K562 (cell line): ENCODE measurements around the gene CISD3. TPM values are rescaled to one million over a fixed set of nuclear protein-coding genes. Genes with fewer than 3 reads are reported as not detected.

ENCODE experiments used
- BCOR ChIP-seq: fragments of 450-650 bp; IDR thresholded peaks from 2 replicates; pipeline ENCODE4 v1.6.1; 2016
- MLX ChIP-seq, 2 experiments: fragments of 450-650 bp in 1 of 2; sonication (generic) in 1 of 2; formaldehyde crosslinking; conservative IDR thresholded peaks; 2 replicates each; pipeline versions ENCODE4 v1.4.0 to v1.8.1; 2020 to 2022; ENCODE audit warnings: mild to moderate bottlenecking in 1 of 2, missing genetic modification reagents in 1 of 2
- NFYB ChIP-seq: IDR thresholded peaks from 2 replicates; pipeline ENCODE4 v1.6.1; 2011; ENCODE audit warnings: mild to moderate bottlenecking, moderate library complexity; ENCODE audit not compliant: insufficient read length; ENCODE audit errors: extremely low read depth
- PRDM10 ChIP-seq: fragments of 450-650 bp; IDR thresholded peaks from 2 replicates; pipeline ENCODE4 v1.6.1; 2018; ENCODE audit not compliant: partially characterized antibody
- SREBF2 ChIP-seq: sonication (generic); formaldehyde crosslinking; IDR thresholded peaks from 2 replicates; pipeline ENCODE4 v1.4.0; 2020; ENCODE audit warnings: mild to moderate bottlenecking, missing genetic modification reagents
- SRSF3 ChIP-seq: fragments of 200-400 bp; formaldehyde crosslinking; IDR thresholded peaks from 2 replicates; pipeline ENCODE4 v1.6.1; 2016; ENCODE audit warnings: mild to moderate bottlenecking, low read length, moderate library complexity; ENCODE audit not compliant: insufficient read depth
- TCF7L2 ChIP-seq: fragments of 150-350 bp; IDR thresholded peaks from 2 replicates; pipeline ENCODE4 v1.6.1; 2016; ENCODE audit warnings: low read depth, mild to moderate bottlenecking, low read length, moderate library complexity
- ZEB2 ChIP-seq: fragments of 450-650 bp; IDR thresholded peaks from 2 replicates; pipeline ENCODE4 v1.6.1; 2016
- ZNF316 ChIP-seq: fragments of 450-650 bp; IDR thresholded peaks from 2 replicates; pipeline ENCODE4 v1.6.1; 2016
- ZNF551 ChIP-seq: fragments of 250-450 bp; sonication (Bioruptor Pico); IDR thresholded peaks from 2 replicates; pipeline ENCODE4 v1.5.0; 2021; ENCODE audit warnings: mild to moderate bottlenecking, moderate library complexity
- polyA plus RNA-seq, 8 experiments: library from polyadenylated mRNA; depleted of rRNA in 4 of 8; stranded (reverse) in 5 of 8; unstranded in 3 of 8; fragments of >200 nt; fragmentation: Nextera tagmentation in 2 of 8; fragmentation: Illumina TruSeq in 1 of 8; extraction: Ambion mirVana in 2 of 8; extraction: Trizol in 1 of 8; gene quantifications; 2 replicates each; pipeline versions ENCODE4 v1.2.1 to v1.2.3, GENCODE V29; 2011 to 2014; ENCODE audit warnings: inconsistent platforms in 1 of 8, missing spikeins in 1 of 8
- total RNA-seq, 7 experiments: library from RNA; depleted of rRNA in 6 of 7; stranded (reverse); fragments of >200 nt in 6 of 7; fragmentation: Illumina TruSeq in 2 of 7; extraction: Trizol in 2 of 7; gene quantifications; 2 replicates each; pipeline versions ENCODE4 v1.2.1 to v1.2.3, GENCODE V29; 2011 to 2021; ENCODE audit warnings: low replicate concordance in 1 of 7
- TF ChIP-seq, protein P1 (sequence below): fragments of 450-650 bp; IDR thresholded peaks from 2 replicates; pipeline ENCODE4 v1.6.1; 2016; ENCODE audit warnings: low read depth
- TF ChIP-seq, protein P2 (sequence below): fragments of 250-450 bp; sonication (Bioruptor Pico); IDR thresholded peaks from 2 replicates; pipeline ENCODE4 v1.8.0; 2022; ENCODE audit warnings: inconsistent platforms
- TF ChIP-seq, protein P3 (sequence below): fragments of 450-650 bp; formaldehyde crosslinking; IDR thresholded peaks from 2 replicates; pipeline ENCODE4 v1.4.0; 2022; ENCODE audit warnings: mild to moderate bottlenecking, moderate library complexity

The CISD3 gene
- total and polyA plus RNA-seq, 9 of the 15 experiments (the other 6 are each of a cell fraction or from before 2014, with no cell fraction given) = 5.0 to 60.7 (median 15.7) TPM

GRCh38 chr17:38751808-38752307 lies 21.7 kb downstream of the CISD3 start (continued):
- TF ChIP-seq ZNF551 (CRISPR knock-in tag) (no peak), PRDM10 (peak; percentile 62), BCOR (peak; percentile 25; the same call in 1 of the 2 replicates), SRSF3 (no peak), NFYB (no peak), TCF7L2 (no peak), ZNF316 (no peak), MLX (CRISPR knock-in tag; conservative IDR thresholded peaks at IDR 0.05) (no peak), SREBF2 (CRISPR knock-in tag) (peak; percentile 84; the same call in 1 of the 2 replicates), ZEB2 (no peak)
- TF ChIP-seq, protein P1, sequence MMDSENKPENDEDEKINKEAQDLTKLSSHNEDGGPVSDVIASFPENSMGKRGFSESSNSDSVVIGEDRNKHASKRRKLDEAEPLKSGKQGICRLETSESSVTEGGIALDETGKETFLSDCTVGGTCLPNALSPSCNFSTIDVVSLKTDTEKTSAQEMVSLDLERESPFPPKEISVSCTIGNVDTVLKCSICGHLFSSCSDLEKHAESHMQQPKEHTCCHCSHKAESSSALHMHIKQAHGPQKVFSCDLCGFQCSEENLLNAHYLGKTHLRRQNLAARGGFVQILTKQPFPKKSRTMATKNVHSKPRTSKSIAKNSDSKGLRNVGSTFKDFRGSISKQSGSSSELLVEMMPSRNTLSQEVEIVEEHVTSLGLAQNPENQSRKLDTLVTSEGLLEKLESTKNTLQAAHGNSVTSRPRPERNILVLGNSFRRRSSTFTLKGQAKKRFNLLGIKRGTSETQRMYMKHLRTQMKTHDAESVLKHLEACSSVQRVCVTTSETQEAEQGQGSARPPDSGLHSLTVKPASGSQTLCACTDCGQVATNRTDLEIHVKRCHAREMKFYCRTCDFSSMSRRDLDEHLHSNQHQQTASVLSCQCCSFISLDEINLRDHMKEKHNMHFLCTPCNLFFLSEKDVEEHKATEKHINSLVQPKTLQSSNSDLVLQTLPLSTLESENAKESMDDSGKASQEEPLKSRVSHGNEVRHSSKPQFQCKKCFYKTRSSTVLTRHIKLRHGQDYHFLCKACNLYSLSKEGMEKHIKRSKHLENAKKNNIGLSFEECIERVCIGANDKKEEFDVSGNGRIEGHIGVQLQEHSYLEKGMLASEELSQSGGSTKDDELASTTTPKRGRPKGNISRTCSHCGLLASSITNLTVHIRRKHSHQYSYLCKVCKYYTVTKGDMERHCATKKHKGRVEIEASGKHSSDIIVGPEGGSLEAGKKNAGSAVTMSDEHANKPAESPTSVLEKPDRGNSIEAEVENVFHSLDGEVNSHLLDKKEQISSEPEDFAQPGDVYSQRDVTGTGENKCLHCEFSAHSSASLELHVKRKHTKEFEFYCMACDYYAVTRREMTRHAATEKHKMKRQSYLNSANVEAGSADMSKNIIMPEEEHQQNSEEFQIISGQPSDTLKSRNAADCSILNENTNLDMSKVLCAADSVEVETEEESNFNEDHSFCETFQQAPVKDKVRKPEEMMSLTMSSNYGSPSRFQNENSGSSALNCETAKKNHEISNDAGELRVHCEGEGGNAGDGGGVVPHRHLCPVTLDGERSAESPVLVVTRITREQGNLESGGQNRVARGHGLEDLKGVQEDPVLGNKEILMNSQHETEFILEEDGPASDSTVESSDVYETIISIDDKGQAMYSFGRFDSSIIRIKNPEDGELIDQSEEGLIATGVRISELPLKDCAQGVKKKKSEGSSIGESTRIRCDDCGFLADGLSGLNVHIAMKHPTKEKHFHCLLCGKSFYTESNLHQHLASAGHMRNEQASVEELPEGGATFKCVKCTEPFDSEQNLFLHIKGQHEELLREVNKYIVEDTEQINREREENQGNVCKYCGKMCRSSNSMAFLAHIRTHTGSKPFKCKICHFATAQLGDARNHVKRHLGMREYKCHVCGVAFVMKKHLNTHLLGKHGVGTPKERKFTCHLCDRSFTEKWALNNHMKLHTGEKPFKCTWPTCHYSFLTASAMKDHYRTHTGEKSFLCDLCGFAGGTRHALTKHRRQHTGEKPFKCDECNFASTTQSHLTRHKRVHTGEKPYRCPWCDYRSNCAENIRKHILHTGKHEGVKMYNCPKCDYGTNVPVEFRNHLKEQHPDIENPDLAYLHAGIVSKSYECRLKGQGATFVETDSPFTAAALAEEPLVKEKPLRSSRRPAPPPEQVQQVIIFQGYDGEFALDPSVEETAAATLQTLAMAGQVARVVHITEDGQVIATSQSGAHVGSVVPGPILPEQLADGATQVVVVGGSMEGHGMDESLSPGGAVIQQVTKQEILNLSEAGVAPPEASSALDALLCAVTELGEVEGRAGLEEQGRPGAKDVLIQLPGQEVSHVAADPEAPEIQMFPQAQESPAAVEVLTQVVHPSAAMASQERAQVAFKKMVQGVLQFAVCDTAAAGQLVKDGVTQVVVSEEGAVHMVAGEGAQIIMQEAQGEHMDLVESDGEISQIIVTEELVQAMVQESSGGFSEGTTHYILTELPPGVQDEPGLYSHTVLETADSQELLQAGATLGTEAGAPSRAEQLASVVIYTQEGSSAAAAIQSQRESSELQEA = peak; percentile 69
- TF ChIP-seq, protein P2, sequence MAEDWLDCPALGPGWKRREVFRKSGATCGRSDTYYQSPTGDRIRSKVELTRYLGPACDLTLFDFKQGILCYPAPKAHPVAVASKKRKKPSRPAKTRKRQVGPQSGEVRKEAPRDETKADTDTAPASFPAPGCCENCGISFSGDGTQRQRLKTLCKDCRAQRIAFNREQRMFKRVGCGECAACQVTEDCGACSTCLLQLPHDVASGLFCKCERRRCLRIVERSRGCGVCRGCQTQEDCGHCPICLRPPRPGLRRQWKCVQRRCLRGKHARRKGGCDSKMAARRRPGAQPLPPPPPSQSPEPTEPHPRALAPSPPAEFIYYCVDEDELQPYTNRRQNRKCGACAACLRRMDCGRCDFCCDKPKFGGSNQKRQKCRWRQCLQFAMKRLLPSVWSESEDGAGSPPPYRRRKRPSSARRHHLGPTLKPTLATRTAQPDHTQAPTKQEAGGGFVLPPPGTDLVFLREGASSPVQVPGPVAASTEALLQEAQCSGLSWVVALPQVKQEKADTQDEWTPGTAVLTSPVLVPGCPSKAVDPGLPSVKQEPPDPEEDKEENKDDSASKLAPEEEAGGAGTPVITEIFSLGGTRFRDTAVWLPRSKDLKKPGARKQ (CRISPR knock-in tag) = no peak
- TF ChIP-seq, protein P3, sequence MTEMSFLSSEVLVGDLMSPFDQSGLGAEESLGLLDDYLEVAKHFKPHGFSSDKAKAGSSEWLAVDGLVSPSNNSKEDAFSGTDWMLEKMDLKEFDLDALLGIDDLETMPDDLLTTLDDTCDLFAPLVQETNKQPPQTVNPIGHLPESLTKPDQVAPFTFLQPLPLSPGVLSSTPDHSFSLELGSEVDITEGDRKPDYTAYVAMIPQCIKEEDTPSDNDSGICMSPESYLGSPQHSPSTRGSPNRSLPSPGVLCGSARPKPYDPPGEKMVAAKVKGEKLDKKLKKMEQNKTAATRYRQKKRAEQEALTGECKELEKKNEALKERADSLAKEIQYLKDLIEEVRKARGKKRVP (CRISPR knock-in tag) = no peak
